HG03175 (cell line): ENCODE data around the gene LUM.
A peak's percentile ranks its signal among the peaks of the same experiment; 100 is the strongest.
"Not testable (repeated sequence)": the region's sequence is repeated elsewhere in the genome, so short reads cannot be mapped to it uniquely, and the experiment has no call there.

Experiments used
- ATAC-seq: cut with Tn5 transposase; IDR thresholded peaks from one replicate; pipeline ENCODE4 v1.9.1; 2021; ENCODE audit warnings: mild to moderate bottlenecking, moderate library complexity; ENCODE audit not compliant: unreplicated experiment

The LUM gene

DNA sequence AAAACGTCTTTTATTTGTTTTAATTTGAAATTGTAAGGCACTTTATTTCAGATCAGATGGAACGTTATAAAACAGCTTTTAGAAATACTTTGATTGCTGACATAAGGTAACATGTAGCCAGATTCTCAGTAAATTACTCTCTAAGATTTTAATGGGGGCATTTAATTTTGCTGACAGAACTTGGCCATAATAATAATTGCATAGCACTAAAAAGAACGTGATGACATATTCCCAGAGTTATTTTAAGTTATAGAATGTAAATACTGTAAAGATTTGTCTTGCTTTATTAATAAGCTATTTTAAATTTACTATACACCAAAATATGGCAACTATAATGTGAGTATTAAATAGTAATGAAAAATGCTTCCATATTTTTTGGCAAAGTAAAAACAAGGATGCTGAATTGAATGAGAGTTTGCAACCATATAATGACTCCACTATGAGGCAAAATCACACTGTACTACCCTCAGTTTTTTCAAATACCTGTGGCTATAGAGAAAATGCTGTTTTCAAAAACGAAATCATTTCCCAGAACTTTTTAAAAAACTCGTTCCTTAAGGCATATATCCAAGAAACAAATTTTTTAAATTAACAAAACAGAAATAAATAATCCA, 876 bp downstream of the LUM start:
- no peak for ATAC-seq

DNA sequence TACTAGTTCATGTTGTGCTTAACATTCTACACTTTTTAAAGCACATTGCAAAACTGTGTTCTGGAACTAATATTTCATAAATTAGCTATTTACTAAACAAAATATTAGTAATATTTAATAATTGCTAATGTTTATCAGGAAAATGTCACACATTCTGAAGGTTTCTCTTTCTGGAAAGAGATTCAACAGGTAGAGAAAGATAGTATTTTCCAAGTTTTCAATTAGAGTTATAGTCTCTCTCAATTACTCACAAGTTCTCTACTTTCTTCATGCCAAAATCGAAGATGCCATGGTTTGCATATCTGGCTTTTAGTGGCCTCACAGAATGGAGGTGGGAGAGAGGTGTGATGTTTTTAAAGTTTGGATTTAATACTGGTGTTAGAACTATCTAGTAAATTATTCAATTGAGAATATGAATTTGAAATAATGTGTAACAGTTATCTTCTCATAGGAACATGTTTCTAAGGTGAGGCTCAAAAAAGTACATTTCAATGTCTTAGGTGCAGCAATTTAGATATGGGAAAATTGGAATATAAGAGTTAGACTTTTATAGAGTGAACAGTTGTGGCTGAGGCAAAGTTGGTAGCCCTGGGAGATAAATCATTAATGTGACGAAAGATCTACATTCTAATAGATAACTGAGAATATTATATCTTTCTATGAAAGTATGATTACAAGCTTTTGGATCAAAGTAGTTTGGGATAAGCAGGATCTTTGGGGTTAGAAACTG, 1.5 kb downstream of the LUM start:
- no peak for ATAC-seq

DNA sequence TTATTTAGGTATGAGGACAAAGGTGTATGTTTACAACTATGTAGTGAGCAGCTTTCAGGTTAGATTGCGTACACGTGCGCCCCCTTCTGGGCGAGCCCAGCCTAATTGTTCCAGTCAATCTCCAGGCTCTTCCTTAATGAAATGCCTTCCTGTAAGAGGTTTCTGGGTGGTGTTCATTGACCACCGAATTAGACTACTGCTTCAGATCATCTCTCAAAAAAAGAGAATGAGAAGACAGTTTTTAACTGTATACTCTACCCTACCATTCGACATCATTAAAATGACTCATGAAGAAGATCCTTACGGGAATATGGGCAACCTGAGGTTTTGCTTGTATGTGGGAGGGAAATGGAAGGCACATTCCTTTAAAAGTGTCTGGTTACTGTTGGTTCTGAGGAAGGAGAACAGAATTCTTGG, 2.1 kb downstream of the LUM start:
- ATAC-seq, result peak; percentile 73

DNA sequence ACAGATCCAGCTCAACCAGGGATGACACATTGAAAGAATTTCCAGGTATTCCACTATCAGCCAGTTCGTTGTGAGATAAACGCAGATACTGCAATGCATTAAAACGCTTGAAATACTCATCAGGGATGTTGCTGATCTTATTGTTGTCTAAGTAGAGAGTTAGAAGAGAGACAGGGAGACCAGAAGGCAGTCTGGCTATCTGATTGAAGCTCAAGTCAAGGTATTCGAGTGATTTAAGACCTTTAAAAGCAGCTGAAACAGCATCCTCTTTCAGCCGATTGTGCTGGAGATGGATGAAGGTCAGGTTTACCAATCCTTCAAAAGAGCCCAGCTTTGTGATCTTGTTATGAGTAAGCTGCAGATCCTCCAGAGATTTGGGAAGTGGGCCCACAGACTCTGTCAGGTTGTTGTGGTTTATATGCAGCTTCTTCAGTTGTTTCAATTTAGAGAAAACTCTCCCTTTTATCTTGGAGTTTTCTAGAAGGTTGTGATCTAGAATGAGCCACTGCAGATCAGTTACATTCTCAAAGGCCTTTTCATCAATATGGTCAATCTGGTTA, 3.0 kb downstream of the LUM start:
- no peak for ATAC-seq

DNA sequence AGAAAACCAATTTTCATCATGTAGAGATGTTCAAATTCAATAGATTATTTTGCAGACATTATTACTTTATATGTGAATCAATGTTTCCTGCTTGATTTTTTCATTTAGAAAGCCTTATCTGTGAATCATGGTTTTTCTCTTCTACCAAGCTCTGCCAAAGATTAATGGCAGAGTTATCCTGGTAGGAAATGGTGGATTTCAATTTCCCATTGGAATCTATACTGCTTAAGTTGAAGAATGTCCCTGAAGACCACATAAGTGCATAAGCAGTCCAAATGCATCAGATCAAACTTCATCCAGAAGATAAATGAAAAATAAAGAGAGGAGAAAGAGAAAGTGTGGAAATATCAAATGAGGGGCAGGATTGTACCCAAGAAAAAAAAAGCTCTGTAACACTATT, 5.0 kb downstream of the LUM start:
- ATAC-seq, result no peak

DNA sequence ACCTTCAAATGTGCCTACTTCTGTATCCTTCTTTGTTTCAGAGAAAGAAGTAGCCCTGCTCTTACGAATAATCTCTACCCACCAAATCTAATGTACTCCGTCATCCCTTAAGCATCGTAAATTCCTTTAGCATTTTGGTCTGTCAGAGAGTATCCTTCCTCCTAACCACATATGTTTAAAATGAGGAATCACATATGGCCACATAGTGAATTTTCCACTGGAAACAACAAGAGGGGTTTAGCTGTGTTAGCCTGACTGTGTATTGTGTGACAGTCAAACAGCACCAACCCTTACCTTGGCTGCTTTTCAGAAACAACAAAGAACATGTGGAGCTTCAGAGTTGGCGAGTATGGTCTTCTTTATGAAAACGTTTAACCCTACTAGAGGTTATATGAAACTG, 5.5 kb downstream of the LUM start:
- ATAC-seq, result no peak

DNA sequence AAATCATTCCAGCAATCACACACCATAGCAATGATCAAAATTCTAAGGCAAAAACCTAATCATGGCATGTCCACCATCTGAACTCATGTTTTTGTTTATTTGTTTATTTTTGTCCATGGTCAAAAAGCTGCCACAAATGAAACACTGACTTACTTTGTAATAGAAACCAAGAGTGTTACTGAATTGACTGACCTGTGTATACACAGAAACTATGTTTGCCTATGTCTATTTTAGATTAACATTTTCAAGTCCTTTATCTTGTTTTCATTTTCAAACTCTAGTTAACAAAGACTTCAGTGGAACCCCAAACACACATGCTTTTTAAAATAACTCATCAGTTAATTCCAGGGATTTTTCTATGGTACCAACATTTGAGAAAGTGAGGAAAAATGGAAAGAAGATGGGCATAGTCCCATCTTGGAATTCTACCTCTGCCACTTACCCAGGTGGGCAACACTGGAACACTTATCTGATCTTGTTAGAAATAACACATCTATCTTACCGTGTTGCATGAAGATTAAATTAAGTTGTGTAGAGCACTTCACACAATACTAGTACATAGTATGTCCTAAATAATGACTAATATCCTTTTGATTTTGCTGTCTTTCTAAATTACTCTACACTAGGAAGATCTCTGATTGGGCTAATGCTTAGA, 6.4 kb downstream of the LUM start:
- peak; percentile 41 for ATAC-seq

DNA sequence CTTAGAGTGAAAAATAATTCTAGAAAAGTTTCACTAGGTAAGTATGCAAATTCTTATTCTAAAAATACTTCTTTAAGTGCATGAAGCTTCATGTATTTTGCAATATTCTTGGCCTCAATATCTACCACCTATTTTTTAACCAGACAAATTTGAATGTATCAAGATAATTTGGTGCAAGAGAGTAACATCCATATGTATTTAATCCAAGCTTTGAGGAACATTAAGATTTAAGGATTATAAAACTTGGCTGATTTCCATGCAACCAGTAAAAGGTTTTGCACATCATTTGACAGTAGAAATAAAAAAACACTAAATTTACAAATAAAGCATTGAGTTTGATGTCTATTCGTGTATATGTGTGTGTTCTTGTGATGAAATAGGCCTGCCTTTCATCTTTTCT, 7.7 kb downstream of the LUM start:
- ATAC-seq, result no peak

DNA sequence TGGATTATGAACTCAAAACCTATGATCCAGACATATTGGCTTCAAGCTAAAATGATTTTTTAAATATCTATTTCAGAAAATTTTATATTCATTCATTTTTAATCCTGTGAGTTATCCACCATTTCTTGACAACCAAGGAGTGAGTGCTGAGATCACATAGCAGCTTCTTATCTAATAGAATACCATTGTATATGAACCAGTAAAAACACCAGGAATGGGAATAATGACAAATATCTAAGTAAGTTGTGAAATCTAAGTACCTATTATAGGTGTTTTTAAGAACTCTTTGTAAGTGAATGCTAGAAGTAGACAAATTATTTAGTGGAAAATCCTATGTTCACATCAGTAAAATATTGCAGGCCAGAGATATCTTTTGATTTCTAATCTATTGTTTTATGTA, 8.2 kb downstream of the LUM start:
- ATAC-seq, result no peak

DNA sequence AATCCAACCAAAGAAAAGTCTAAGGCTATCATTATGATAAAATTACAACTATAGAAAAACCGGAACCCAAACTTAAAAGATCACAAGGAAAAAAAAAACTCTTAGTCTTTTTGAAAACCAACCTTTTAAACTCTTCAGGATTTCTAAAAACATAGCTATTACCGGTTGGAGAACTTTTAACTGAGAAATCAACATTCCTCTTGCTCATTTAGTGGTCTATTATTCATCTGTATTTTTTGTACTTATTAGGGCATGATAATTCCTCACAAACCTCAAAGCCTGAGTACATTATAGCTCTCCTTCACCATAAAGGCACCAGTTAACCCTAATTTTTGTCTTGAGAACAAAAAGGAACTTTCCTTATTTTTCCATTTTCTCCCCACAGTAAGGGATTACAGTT, 10.4 kb downstream of the LUM start:
- ATAC-seq, result no peak

DNA sequence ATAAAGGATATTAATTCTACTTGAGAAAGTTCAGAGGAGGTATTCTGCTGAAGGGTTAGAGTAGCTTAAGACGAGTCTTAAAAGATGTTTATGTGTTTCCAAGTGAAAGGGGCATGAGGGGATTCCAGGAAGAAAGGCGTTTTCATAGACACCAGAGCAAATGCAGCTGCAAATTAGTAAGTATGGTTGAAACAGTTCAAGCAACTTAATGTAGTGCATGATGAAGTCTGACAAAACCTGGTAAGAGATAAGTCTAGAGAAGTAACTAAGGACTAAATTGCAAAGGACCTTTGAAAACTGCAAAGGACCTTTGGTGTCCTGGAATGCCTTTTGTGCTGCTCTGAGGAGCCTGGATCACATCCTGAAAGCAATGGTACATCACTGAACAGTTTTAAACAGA, 11.5 kb downstream of the LUM start:
- no peak for ATAC-seq

DNA sequence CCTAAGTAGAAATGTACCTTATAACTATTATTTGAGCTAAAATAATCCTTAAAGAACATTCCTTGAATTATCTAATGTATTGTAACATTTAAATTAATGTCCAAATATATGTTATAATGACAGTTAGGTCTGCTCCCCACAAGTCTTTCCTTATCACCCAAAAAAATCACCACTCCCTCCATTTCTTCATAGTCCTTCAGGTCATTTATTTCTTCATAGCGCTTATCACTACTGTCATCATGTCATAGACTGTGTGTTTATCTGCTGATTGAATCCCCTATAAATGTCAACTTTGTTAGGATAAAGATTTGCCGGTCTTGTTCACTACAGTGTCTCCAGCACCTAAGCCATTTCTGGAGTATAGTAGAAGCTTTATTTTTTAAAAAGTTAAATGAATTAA, 12.0 kb downstream of the LUM start:
- ATAC-seq, result no peak

DNA sequence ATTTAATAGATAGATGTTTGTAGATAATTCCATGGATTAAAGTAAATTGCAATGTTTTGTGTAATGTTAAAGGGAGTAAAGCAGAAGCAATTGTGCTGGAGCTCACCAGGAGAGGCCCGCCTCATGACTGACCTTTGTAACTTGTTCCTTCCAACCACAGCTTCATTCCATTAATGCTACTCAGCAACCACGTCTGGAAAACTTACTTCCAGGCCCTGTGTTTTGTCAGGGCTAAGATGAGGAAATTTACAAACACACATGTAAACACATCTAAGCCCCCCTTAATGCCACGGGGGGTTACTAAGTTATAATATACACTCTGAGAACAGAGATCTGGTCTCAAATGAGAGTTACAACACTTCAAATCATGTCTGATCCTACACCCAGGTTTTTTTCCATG, 12.4 kb downstream of the LUM start:
- no peak for ATAC-seq

DNA sequence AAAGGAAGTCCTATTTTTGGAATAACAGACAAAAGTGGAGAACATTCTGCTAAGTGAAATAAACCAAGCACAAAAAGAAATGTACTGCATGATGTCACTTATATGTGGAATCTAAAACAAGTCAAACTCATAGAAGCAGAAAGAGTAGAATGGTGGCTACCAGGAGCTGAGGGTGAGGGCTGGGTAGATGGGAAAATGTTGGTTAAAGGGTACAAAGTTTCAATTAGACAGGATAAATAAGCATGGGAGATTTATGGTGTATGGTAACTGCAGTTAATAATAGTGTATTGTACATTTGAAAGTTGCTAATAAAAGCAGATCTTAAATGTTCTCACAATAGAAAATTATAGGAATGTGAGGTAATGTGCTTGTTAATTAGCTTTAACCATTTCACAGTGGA, 12.8 kb downstream of the LUM start:
- ATAC-seq, result no peak

DNA sequence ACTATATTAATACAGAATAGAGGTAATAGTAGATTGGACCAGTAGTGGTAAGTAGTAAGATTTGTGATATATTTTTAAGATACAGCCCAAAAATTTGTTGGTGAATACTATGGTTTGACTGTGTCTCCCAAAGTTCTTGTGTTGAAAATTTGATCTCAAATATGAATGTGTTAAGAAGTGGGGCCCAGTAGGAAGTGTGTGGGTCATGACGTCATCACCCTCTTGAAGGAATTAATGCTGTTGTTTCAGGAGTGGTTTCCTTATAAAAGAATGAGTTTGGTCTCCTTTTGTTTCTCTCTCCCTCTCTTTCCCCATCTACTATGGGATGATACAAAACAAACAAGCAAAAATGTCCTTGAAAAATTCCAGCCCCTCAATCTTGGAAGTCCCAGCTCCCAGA, 16.3 kb downstream of the LUM start:
- no peak for ATAC-seq

DNA sequence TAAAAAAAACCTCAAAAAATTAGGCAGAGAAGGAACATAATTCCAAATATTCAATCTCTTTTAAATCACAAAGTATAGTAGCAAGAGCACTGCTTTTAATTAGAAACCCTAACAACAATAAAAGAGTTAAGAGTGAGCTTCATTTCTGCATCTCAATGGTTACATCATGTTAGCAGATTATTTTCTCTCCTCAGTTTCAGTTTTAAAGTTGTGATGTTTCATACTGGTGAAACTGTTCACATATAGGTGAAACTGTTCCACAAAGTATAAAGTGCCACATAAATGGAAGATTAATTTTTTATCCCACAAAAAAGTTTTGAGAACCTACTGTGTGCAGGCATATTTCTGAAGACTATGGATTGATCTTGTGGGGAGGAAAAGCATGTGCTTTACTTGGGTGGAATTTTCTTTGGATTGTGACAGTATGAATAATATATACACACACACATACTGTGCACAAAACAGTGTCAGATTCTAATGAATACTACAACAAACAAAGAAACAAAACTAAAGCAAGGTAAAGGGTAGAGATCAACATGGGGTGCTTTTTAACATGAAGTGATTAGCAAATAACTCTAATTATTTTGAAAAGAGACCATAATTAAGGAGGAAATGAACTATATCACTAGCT, 17.1 kb downstream of the LUM start:
- ATAC-seq, result no peak

DNA sequence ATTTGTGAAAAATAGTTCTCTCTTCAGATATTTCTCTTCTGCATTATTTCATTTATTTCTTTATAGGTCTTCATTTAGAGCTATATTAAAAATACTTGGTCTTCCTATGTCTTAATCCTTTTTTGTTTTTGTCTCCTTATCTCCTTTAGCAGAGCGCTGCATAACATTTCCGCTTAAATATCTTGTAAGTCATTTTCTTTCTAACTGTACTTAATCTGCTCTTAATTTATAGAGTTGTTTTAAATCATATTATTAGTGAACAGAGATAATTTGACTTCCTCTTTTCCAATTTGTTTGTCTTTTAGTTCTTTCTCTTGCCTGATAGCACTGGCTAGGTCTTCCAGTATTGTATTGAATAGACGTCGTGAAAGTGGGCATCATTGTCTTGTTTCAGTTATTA, 18.0 kb downstream of the LUM start:
- no peak for ATAC-seq

DNA sequence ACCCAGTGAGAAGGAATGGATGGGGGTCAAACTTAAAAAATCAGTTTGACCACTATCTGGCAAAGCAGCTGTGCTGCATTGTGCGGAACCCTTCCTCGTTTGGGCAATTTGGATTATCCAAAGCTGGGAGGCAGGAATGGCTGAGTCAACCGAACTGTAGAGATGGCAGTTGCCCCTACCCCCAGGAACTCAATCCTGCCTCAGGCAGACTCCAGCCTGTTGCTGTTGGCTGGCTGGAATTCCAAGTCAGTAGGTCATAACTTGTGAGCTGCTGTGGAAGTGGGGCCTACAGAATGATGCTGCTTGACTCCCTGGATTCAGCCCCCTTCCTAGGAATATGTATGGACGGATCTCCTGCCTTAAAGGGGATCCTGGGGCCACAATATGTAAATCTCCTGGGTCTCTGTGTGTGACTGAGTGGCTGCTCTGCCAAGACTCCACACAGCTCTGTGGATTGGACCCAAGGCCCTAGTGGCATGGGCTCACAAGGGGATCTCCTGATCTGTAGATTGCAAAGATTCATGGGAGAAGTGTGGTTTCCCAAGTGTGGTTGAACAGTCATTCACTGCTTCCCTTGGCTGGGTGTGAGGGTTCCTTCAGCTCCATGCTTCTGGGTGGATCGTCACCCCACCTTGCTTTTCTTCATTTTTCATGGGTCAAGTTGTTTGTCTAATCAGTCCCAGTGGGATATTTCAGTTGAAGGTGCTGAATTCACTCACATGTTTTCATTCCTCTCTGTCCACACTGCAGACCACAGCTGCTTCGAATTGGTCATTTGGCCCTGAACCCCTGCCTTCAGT, 19.2 kb downstream of the LUM start:
- no peak for ATAC-seq

DNA sequence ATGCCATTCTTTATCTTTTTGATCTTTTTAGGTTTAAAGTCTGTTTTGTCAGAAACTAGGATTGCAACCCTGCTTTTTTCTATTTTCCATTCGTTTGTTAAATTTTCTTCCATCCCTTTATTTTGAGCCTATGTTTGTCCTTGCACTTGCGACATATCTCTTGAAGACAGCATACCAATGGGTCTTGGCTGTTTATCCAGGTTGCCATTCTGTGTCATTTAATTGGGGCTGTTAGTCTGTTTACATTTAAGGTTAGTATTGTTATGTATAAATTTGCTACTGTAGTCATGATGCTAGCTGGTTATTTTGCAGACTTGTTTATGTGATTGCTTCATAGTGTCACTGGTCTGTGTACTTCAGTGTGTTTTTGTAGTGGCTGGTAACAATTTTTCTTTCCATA, 21.3 kb downstream of the LUM start:
- ATAC-seq, result not testable (repeated sequence)

DNA sequence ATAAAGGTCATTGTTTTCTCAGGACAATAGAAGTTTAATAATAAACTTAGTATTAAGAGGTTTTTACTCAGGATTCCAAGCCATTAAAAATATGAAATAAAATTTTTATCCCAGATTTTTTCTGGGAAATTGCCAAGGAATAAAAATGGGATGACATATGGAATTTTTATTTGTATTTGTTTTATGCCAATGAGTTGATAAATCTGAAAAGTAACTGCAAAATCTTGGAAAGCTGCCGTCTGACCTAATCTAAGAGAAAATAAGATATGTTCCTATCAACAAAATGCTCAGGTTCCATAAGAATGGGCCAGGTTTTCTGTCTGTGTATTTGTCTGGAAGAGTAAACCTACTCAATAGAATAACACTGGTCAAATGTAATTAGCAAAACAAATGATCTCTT, 31.3 kb downstream of the LUM start:
- ATAC-seq, result no peak

DNA sequence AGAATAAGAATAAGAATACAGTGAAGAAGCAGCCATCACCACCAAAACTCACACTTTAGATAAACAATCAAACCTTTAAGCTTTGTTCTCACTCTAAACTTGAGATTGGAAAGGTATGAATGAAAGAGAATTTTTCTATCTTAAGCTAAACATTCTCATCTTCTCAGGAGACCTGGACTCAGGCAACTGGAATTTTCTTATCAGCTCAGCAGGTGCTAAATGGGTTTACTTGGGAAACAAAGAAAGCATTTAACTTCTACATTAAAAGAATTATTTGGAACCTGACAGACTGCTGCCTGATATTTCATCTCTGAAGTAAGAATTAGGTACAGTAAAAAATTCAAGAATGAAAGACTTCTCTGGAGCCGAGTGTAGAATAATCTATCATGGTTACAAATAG, 32.8 kb downstream of the LUM start:
- ATAC-seq, result no peak
